ENCODE measurements around the gene PASK. TPM values are rescaled to one million over a fixed set of nuclear protein-coding genes. Genes with fewer than 3 reads are reported as not detected.
A peak's percentile ranks its signal among the peaks of the same experiment; 100 is the strongest.

Gene PASK
- total and polyA plus RNA-seq, 9 of the 15 experiments (the other 6 are each of a cell fraction or from before 2014, with no cell fraction given) = 1.5 to 30.3 (median 9.9) TPM

DNA sequence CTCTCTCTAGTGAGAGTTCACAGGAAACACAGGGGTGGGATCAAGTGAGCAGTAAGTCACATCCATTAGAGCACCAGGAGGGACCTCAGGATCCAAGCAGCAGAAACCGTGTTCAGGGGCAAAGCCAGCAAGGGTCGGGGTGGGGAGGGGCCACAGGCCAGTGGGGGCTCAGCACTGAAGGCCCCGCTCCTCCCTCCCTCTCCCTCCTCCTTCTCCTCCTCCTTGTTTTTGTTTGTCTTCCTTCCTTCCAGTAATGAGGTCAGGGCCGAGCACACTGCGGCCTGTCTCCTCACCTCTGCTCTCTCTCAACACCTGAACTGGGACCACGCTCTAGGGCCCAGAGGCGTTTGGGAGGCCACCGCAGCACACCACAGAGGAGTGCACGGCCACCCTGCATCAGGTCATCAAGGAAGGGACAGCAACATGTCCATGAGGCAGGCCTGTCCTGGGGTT is 68.1 kb downstream of the PASK start:
- in situ Hi-C loops (cut with MboI) = no loop called here
- peaks cover 0 to 7% of the 10 kb centered on the region in 2 experiments; a peak in 2 of 5 replicates for H3K4me1 ChIP-seq (replicated peaks in 1 of 2; ENCODE audit: control insufficient read depth in 2 of 2, insufficient read depth in 2 of 2, low read length in 2 of 2)
- CTCF ChIA-PET (ENCODE audit: low intra/inter-chr PET ratio) = no interaction called here

DNA sequence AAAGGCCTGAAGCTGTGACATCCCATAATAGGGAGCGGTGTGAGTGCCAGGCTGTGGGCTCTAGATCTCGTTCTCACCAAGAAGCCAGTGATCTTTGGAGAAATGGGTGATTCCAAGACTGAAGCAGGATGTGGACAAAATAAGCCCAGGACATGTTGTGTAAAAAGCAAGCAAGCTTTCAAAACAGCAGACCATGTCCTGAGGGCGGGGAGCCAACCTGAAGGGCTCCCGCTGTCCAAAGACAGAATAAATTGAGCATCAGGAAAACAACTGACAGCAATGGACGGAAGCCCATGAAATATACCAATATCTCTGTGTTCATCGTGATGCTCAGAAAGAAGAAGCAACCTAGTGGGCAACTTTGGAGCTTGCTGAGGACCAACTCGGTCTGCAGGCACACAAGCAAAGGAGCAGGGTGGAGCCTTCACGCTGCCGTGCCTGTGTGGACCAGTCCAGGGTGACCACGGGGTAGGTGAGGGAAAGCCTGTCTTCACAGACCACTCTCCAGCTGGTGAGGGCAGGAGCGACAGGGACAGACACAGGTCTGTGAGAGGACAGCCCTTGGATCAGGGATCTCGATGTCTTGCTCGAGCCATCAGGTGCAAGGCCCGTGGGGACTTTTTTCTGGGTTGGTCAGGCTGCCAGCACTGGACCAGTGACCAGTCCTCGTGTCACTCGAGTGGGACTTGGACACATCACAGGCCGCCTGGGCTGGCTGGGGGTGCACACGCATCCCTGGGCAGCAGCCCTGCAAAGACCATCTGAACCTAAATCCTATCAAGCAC is 68.7 kb downstream of the PASK start:
- Histone ChIP-seq H3K9me1 (ENCODE audit: control insufficient read depth, insufficient read depth, low read length) (no peaks in the 10 kb centered on the region), H3K9ac (ENCODE audit: insufficient read depth in 1 of 2, low read depth in 2 of 2, low read length in 2 of 2) (no peak overlapping the region; a peak in 1 of 4 replicates), H3K79me2 (ENCODE audit: control insufficient read depth, insufficient read depth, low read length) (no peaks in the 10 kb centered on the region), H2AFZ (ENCODE audit: low read depth, low read length) (no peak overlapping the region), H3K4me1 (replicated peaks in 1 of 2; ENCODE audit: control insufficient read depth in 2 of 2, insufficient read depth in 2 of 2, low read length in 2 of 2) (peaks cover 0 to 7% of the 10 kb centered on the region in 2 experiments; a peak in 2 of 5 replicates), H3K4me2 (ENCODE audit: insufficient read depth, low read length) (no peak overlapping the region), H3K27ac (ENCODE audit: extremely low read depth, low read depth, low read length) (no peak overlapping the region), H4K20me1 (replicated peaks; ENCODE audit: control insufficient read depth, insufficient read depth, low read length) (no peaks in the 10 kb centered on the region), H3K27me3 (ENCODE audit: control insufficient read depth in 2 of 2, insufficient read depth in 2 of 2, low read length in 2 of 2) (no peaks in the 10 kb centered on the region), H3K4me3 (no peak overlapping the region), H3K36me3 (ENCODE audit: control insufficient read depth, insufficient read depth, low read length) (no peaks in the 10 kb centered on the region), H3K9me3 (replicated peaks; ENCODE audit: control insufficient read depth, insufficient read depth, low read depth, low read length) (no peaks in the 10 kb centered on the region)
- 40% methylated on average over 14 of the region's 18 CpGs for WGBS (ENCODE audit: insufficient coverage, low coverage, missing lambda C conversion rate)
- ATAC-seq (no peak), FAIRE-seq (no peak), DNase-seq (ENCODE audit: extremely low read depth in 1 of 4, low spot score in 3 of 4) (no peak)
- in situ Hi-C loops (cut with MboI) = no loop called here
- no TSS peak for BruUV-seq (replicated peaks)
- intact Hi-C loops (cut with micrococcal nuclease) = no loop called here
- POLR2A ChIA-PET = interaction anchor here (0.9 kb wide), 1 partner anchor 10 kb away, joined by 3 read pairs; no protein-coding TSS in a partner anchor
- CTCF ChIA-PET (ENCODE audit: low intra/inter-chr PET ratio) = no interaction called here
- TF ChIP-seq ETS2 (tag; IDR thresholded peaks at IDR 0.05; ENCODE audit: borderline replicate concordance, poor library complexity, severe bottlenecking) = no peak
- TF ChIP-seq NCOR1 (IDR thresholded peaks at IDR 0.05) = no peak
- TF ChIP-seq, protein P1, sequence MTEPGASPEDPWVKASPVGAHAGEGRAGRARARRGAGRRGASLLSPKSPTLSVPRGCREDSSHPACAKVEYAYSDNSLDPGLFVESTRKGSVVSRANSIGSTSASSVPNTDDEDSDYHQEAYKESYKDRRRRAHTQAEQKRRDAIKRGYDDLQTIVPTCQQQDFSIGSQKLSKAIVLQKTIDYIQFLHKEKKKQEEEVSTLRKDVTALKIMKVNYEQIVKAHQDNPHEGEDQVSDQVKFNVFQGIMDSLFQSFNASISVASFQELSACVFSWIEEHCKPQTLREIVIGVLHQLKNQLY (CRISPR knock-in tag; conservative IDR thresholded peaks at IDR 0.05) = no peak
- TF ChIP-seq SIN3B (IDR thresholded peaks at IDR 0.05; ENCODE audit: low read depth) = no peak
- no peak for TF ChIP-seq CCNT2 (IDR thresholded peaks at IDR 0.05; ENCODE audit: borderline replicate concordance, extremely low read depth, insufficient read length, low read depth, low read length)
- TF ChIP-seq PHF21A (IDR thresholded peaks at IDR 0.05; ENCODE audit: borderline replicate concordance, low read depth) = no peak
- TF ChIP-seq ELK1 (CRISPR knock-in tag; IDR thresholded peaks at IDR 0.05) = no peak
- TF ChIP-seq BRF2 (IDR thresholded peaks at IDR 0.05; ENCODE audit: borderline replicate concordance, insufficient read depth, insufficient read length) = no peak

More for the DNA sequence above, 68.1 kb downstream of the PASK start:
- POLR2A ChIA-PET = interaction anchor here (0.6 kb wide), 1 partner anchor 360 kb away, joined by 3 read pairs; no protein-coding TSS in a partner anchor
- Histone ChIP-seq H3K4me2 (ENCODE audit: insufficient read depth, low read length) (no peak overlapping the region), H3K9me3 (replicated peaks; ENCODE audit: control insufficient read depth, insufficient read depth, low read depth, low read length) (no peaks in the 10 kb centered on the region), H2AFZ (ENCODE audit: low read depth, low read length) (no peak overlapping the region), H3K27me3 (ENCODE audit: control insufficient read depth in 2 of 2, insufficient read depth in 2 of 2, low read length in 2 of 2) (no peaks in the 10 kb centered on the region), H3K79me2 (ENCODE audit: control insufficient read depth, insufficient read depth, low read length) (no peaks in the 10 kb centered on the region), H3K9ac (ENCODE audit: insufficient read depth in 1 of 2, low read depth in 2 of 2, low read length in 2 of 2) (no peak overlapping the region; a peak in 1 of 4 replicates), H3K9me1 (ENCODE audit: control insufficient read depth, insufficient read depth, low read length) (no peaks in the 10 kb centered on the region), H3K36me3 (ENCODE audit: control insufficient read depth, insufficient read depth, low read length) (no peaks in the 10 kb centered on the region), H3K4me3 (no peak overlapping the region), H4K20me1 (replicated peaks; ENCODE audit: control insufficient read depth, insufficient read depth, low read length) (no peaks in the 10 kb centered on the region), H3K27ac (ENCODE audit: extremely low read depth, low read depth, low read length) (no peak overlapping the region)
- no peak for ATAC-seq
- TF ChIP-seq ZNF263 (CRISPR knock-in tag; IDR thresholded peaks at IDR 0.05; ENCODE audit: borderline replicate concordance) (peak; percentile 50; the same call in 1 of the 2 replicates), ZBTB8A (IDR thresholded peaks at IDR 0.05; ENCODE audit: partially characterized antibody) (no peak), ZNF77 (CRISPR knock-in tag; IDR thresholded peaks at IDR 0.05) (no peak), NFE2 (IDR thresholded peaks at IDR 0.05; ENCODE audit: low read depth) (no peak), CREBBP (IDR thresholded peaks at IDR 0.05; ENCODE audit: low read depth, low read length) (no peak)
- no TSS peak for BruUV-seq (replicated peaks)
- WGBS (ENCODE audit: insufficient coverage, low coverage, missing lambda C conversion rate) = 24% methylated on average over 2 of the region's 9 CpGs
- DNase-seq (ENCODE audit: extremely low read depth in 1 of 4, low spot score in 3 of 4) = no peak
- intact Hi-C loops (cut with micrococcal nuclease) = no loop called here
- FAIRE-seq = no peak
